Measurements from ENCODE around the gene TOE1.
A peak's percentile ranks its signal among the peaks of the same experiment; 100 is the strongest.
"Not testable (repeated sequence)": the region's sequence is repeated elsewhere in the genome, so short reads cannot be mapped to it uniquely, and the experiment has no call there.

TOE1 gene
- total RNA-seq: 26.0 to 60.5 (median 50.9) reads per million in 9 experiments

- Mint-ChIP-seq H3K27me3 (no peaks in the 10 kb centered on the region), H3K4me3 (peak within 1 kb of the TSS; percentile 97 to 98), H3K36me3 (ENCODE audit: insufficient read depth) (peaks cover 41% of the 10 kb centered on the region), H3K27ac (peak within 1 kb of the TSS; percentile 92 to 98), H3K9me3 (no peaks in the 10 kb centered on the region), H3K4me1 (ENCODE audit: low read depth in 2 of 2) (peaks cover 42 to 50% of the 10 kb centered on the region in 2 donors)
- DNase-seq (peak; percentile 84 to 87 (median 87)), ATAC-seq (replicated peaks) (peak; percentile 82)
Observed at GRCh38 chr1:45339789-45340558, at the start of gene TOE1, which contains the start of gene MUTYH. TSS of gene TOE1 (plus strand) at chr1:45340170. CDS start at chr1:45340253, 83 bp downstream. TSS of gene MUTYH (minus strand) at chr1:45340440. CDS start at chr1:45334505, 5,935 bp downstream.

DNA sequence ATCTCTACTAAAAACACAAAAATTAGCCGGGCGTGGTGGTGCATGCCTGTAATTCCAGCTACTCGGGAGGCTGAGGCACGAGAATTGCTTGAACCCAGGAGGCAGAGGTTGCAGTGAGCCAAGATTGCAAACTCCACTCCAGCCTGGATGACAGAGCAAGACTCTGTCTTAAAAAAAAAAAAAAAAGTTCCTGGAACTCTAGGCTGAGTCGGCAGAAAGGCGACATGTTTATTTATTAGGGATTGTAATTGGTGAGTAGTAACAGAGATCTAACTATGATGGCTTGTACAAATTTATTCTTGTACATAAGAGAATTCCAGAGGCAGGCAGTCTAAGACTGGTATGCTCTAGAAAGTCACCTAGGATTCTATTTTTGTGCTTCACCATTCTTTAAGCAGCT, 49.0 kb upstream of the TOE1 start:
- not testable (repeated sequence) for H3K4me1 Mint-ChIP-seq (ENCODE audit: low read depth in 2 of 2); H3K36me3 Mint-ChIP-seq (ENCODE audit: insufficient read depth); H3K27ac Mint-ChIP-seq; ATAC-seq (replicated peaks); DNase-seq; H3K9me3 Mint-ChIP-seq; H3K4me3 Mint-ChIP-seq
- H3K27me3 Mint-ChIP-seq: peaks cover 0 to 13% of the 10 kb centered on the region in 2 donors

GRCh38 chr1:45291716-45292115, 48.3 kb upstream of the TOE1 start:
- H3K4me3 Mint-ChIP-seq: no peak overlapping the region
- no peaks in the 10 kb centered on the region for H3K4me1 Mint-ChIP-seq (ENCODE audit: low read depth in 2 of 2)
- DNase-seq (no peak), ATAC-seq (replicated peaks) (no peak)
- no peaks in the 10 kb centered on the region for H3K9me3 Mint-ChIP-seq
- H3K36me3 Mint-ChIP-seq (ENCODE audit: insufficient read depth): no peaks in the 10 kb centered on the region
- H3K27ac Mint-ChIP-seq: no peak overlapping the region
- peaks cover 0 to 11% of the 10 kb centered on the region in 2 donors for H3K27me3 Mint-ChIP-seq

- peaks cover 0 to 2% of the 10 kb centered on the region in 2 donors for H3K4me1 Mint-ChIP-seq (ENCODE audit: low read depth in 2 of 2)
- no peaks in the 10 kb centered on the region for H3K27me3 Mint-ChIP-seq
- no peak overlapping the region for H3K27ac Mint-ChIP-seq
- peaks cover 3% of the 10 kb centered on the region for H3K36me3 Mint-ChIP-seq (ENCODE audit: insufficient read depth)
- ATAC-seq (replicated peaks): no peak
- no peaks in the 10 kb centered on the region for H3K9me3 Mint-ChIP-seq
- H3K4me3 Mint-ChIP-seq: no peak overlapping the region
- DNase-seq: no peak
Observed at GRCh38 chr1:45297666-45298356, 42.2 kb upstream of the TOE1 start.

- H3K27me3 Mint-ChIP-seq: no peaks in the 10 kb centered on the region
- H3K36me3 Mint-ChIP-seq (ENCODE audit: insufficient read depth): peaks cover 9% of the 10 kb centered on the region
- DNase-seq: no peak
- no peak for ATAC-seq (replicated peaks)
- H3K4me1 Mint-ChIP-seq (ENCODE audit: low read depth in 2 of 2): peaks cover 4% of the 10 kb centered on the region in 2 donors
- no peak overlapping the region for H3K27ac Mint-ChIP-seq
- no peaks in the 10 kb centered on the region for H3K9me3 Mint-ChIP-seq
- H3K4me3 Mint-ChIP-seq: no peak overlapping the region
Observed at GRCh38 chr1:45299296-45299695, 40.7 kb upstream of the TOE1 start.

- Mint-ChIP-seq H3K27ac (no peak overlapping the region), H3K27me3 (no peaks in the 10 kb centered on the region), H3K4me1 (ENCODE audit: low read depth in 2 of 2) (peaks cover 10 to 12% of the 10 kb centered on the region in 2 donors), H3K4me3 (no peak overlapping the region), H3K36me3 (ENCODE audit: insufficient read depth) (peaks cover 12% of the 10 kb centered on the region), H3K9me3 (no peaks in the 10 kb centered on the region)
- peak; percentile 21 to 30 (median 26) for DNase-seq
- peak; percentile 9 for ATAC-seq (replicated peaks)
Observed at GRCh38 chr1:45299981-45300668, 39.8 kb upstream of the TOE1 start.

GRCh38 chr1:45300669-45300997, 39.3 kb upstream of the TOE1 start:
- Mint-ChIP-seq H3K27ac (no peak overlapping the region), H3K4me3 (no peak overlapping the region), H3K9me3 (no peaks in the 10 kb centered on the region), H3K4me1 (ENCODE audit: low read depth in 2 of 2) (peaks cover 10 to 12% of the 10 kb centered on the region in 2 donors), H3K27me3 (no peaks in the 10 kb centered on the region), H3K36me3 (ENCODE audit: insufficient read depth) (peaks cover 12% of the 10 kb centered on the region)
- ATAC-seq (replicated peaks) (no peak), DNase-seq (no peak)

- no peak for ATAC-seq (replicated peaks)
- peak overlapping the region; percentile 90 to 91 for H3K4me3 Mint-ChIP-seq
- peak overlapping the region; percentile 95 to 96 for H3K27ac Mint-ChIP-seq
Observed at GRCh38 chr1:45302505-45303150, 37.3 kb upstream of the TOE1 start.

GRCh38 chr1:45303520-45304310, 36.3 kb upstream of the TOE1 start:
- no peaks in the 10 kb centered on the region for H3K9me3 Mint-ChIP-seq
- peaks cover 13 to 15% of the 10 kb centered on the region in 2 donors for H3K4me1 Mint-ChIP-seq (ENCODE audit: low read depth in 2 of 2)
- peaks cover 12% of the 10 kb centered on the region for H3K36me3 Mint-ChIP-seq (ENCODE audit: insufficient read depth)

More at GRCh38 chr1:45302505-45303150, 37.3 kb upstream of the TOE1 start:
- no peaks in the 10 kb centered on the region for H3K27me3 Mint-ChIP-seq
- peaks cover 13 to 15% of the 10 kb centered on the region in 2 donors for H3K4me1 Mint-ChIP-seq (ENCODE audit: low read depth in 2 of 2)
- no peaks in the 10 kb centered on the region for H3K9me3 Mint-ChIP-seq
- no peak for DNase-seq
- peaks cover 12% of the 10 kb centered on the region for H3K36me3 Mint-ChIP-seq (ENCODE audit: insufficient read depth)

DNA sequence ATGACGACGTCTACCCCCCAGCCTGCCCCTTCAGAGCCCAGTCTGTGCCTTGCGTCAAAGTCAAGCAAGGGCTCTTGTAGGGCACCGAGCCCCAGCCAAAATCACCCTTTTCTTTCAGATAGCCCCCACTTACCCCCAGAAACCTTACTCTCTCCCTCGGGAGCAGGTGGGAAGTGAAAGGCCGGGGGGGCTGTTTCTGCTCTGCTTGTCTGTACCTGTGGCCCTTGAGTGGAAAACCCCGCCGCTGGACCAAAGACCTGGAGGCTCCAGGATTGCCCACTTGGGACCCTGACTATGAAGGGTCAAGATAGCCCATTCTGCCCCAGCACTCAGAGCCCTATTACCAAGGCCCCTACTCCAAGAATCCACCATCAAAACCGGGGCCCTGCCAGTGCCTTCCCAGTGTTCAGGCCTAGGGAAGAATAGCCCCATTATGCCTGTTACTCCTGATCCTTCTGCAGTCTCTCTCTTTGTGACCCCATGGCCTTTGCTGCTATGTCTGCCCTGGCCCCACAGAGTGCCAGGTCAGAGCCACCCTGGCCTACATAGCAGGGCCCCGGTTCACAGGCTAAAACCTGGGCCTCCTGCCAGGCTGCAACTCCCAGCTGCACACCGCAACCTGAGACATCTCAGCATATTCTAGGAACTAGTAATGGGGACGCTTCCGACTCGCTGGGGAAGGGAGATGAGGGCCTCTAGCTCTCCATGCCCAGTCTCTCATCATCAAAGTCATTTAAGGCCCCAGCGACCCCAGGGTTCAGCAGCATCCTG, 35.5 kb upstream of the TOE1 start:
- Mint-ChIP-seq H3K4me3 (peak overlapping the region; percentile 90 to 91), H3K4me1 (ENCODE audit: low read depth in 2 of 2) (peaks cover 13 to 15% of the 10 kb centered on the region in 2 donors), H3K36me3 (ENCODE audit: insufficient read depth) (peaks cover 12% of the 10 kb centered on the region), H3K27ac (peak overlapping the region; percentile 95 to 96), H3K27me3 (no peaks in the 10 kb centered on the region), H3K9me3 (no peaks in the 10 kb centered on the region)
- no peak for DNase-seq
- ATAC-seq (replicated peaks): no peak

More at GRCh38 chr1:45303520-45304310, 36.3 kb upstream of the TOE1 start:
- Mint-ChIP-seq H3K27me3 (no peaks in the 10 kb centered on the region), H3K4me3 (peak overlapping the region; percentile 90 to 91), H3K27ac (peak overlapping the region; percentile 95 to 96)
- DNase-seq: peak; percentile 88 to 91 (median 91)
- peak; percentile 83 for ATAC-seq (replicated peaks)

DNA sequence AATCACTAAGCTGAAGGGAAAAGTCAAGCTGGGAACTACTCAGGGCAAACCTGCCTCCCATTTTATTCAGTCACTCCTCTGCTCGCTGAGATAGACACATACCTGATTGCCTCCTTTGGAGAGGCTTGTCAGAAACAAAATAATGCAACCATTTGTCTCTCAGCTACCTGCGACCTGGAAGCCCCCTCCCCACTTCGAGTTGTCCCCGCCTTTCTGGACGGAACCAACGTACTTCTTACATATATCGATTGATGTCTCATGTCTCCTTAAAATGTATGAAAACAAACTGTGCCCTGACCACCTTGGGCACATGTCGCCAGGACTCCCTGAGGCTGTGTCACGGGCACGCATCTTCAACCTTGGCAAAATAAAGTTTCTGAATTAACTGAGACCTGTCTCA, 34.7 kb upstream of the TOE1 start:
- H3K27me3 Mint-ChIP-seq: no peaks in the 10 kb centered on the region
- peak overlapping the region; percentile 90 to 91 for H3K4me3 Mint-ChIP-seq
- ATAC-seq (replicated peaks) (no peak), DNase-seq (no peak)
- no peaks in the 10 kb centered on the region for H3K9me3 Mint-ChIP-seq
- peaks cover 11 to 15% of the 10 kb centered on the region in 2 donors for H3K4me1 Mint-ChIP-seq (ENCODE audit: low read depth in 2 of 2)
- H3K27ac Mint-ChIP-seq: peak overlapping the region; percentile 95 to 96
- H3K36me3 Mint-ChIP-seq (ENCODE audit: insufficient read depth): peaks cover 12% of the 10 kb centered on the region

DNA sequence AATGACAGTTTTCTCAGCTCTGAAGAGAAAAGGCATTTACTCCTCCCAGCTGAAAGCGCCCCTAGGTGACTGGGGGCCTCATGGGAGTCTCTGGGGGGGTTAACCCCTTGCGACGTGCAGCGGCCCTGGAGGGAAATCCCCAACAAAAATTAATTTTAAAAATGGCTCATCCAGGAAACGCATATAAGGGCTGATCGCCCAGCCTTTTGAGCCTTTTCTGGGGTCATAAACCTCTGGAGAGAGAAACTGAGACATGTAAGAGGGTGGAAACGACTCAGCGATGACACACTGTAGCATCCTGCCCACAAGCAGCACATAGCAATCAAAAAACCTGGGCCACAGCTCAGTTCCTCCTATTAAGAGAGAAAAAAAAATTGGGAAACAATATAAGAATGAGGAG, 33.7 kb upstream of the TOE1 start:
- Mint-ChIP-seq H3K4me1 (ENCODE audit: low read depth in 2 of 2) (peaks cover 11 to 15% of the 10 kb centered on the region in 2 donors), H3K9me3 (no peaks in the 10 kb centered on the region), H3K4me3 (peak overlapping the region in 1 of 2 donors; percentile 24), H3K27ac (peak overlapping the region; percentile 68 to 95), H3K36me3 (ENCODE audit: insufficient read depth) (peaks cover 12% of the 10 kb centered on the region), H3K27me3 (no peaks in the 10 kb centered on the region)
- DNase-seq (no peak), ATAC-seq (replicated peaks) (no peak)

All from effector memory CD8-positive, alpha-beta T cell (primary cell).